ENCODE results near the gene BTBD16.

- TF ChIP-seq POGZ (CRISPR knock-in tag; IDR thresholded peaks at IDR 0.05), result no peak
- TF ChIP-seq CTCF (CRISPR knock-in tag; IDR thresholded peaks at IDR 0.05), result no peak
- TF ChIP-seq JUNB (CRISPR knock-in tag; IDR thresholded peaks at IDR 0.05; ENCODE audit: borderline replicate concordance), result no peak
- TF ChIP-seq ZNF280D (CRISPR knock-in tag; IDR thresholded peaks at IDR 0.05), result no peak
- TF ChIP-seq ZNF274 (CRISPR knock-in tag; IDR thresholded peaks at IDR 0.05), result no peak
- no peak for TF ChIP-seq REST (IDR thresholded peaks at IDR 0.05; ENCODE audit: borderline replicate concordance in 1 of 2, low read depth in 1 of 2, low read length in 2 of 2)
- TF ChIP-seq ZNF670 (CRISPR knock-in tag; IDR thresholded peaks at IDR 0.05; ENCODE audit: borderline replicate concordance), result no peak
- no peak for TF ChIP-seq NFYB (CRISPR knock-in tag; IDR thresholded peaks at IDR 0.05)
- no peak for TF ChIP-seq ZNF607 (CRISPR knock-in tag; IDR thresholded peaks at IDR 0.05; ENCODE audit: borderline replicate concordance)
- no peak for TF ChIP-seq GABPA (IDR thresholded peaks at IDR 0.05; ENCODE audit: low read depth, low read length)
- TF ChIP-seq GABPA (CRISPR knock-in tag; IDR thresholded peaks at IDR 0.05; ENCODE audit: low read depth), result no peak
- no peak for TF ChIP-seq NFIC (IDR thresholded peaks at IDR 0.05; ENCODE audit: low read length)
- TF ChIP-seq CBFB (CRISPR knock-in tag; IDR thresholded peaks at IDR 0.05), result no peak
- TF ChIP-seq ZNF768 (CRISPR knock-in tag; IDR thresholded peaks at IDR 0.05), result no peak
- TF ChIP-seq ZNF614 (CRISPR knock-in tag; IDR thresholded peaks at IDR 0.05; ENCODE audit: borderline replicate concordance), result no peak
These were observed 65.9 kb downstream of the BTBD16 start for GRCh38 chr10:122336961-122337360.

Data from HepG2 (cell line).